SK-N-MC (cell line): ENCODE data around the gene ECE1.

Experiments used
- DNase-seq: peaks from one replicate; pipeline ENCODE4 v3.0.0-alpha.2; 2011; ENCODE audit warnings: low read depth, low spot score
- H3K27ac ChIP-seq: fragments of 200-600 bp; sonication (generic); 2 replicates; pipeline ENCODE4 v1.5.1; 2016; ENCODE audit warnings: mixed run types
- H3K36me3 ChIP-seq: fragments of 200-600 bp; sonication (generic); 2 replicates; pipeline ENCODE4 v1.6.1; 2017; ENCODE audit warnings: antibody characterized with exemption, low read length, mixed read lengths; ENCODE audit not compliant: insufficient read depth
- H3K4me3 ChIP-seq: fragments of 200-600 bp; sonication (generic); 2 replicates; pipeline ENCODE4 v1.5.1; 2016
- H3K9ac ChIP-seq: fragments of 200-600 bp; sonication (generic); 2 replicates; pipeline ENCODE4 v1.8.0; 2017; ENCODE audit warnings: mixed run types, mixed read lengths; ENCODE audit not compliant: insufficient read length
- H3K9me3 ChIP-seq: fragments of 200-600 bp; sonication (generic); 2 replicates; pipeline ENCODE4 v1.6.1; 2017; ENCODE audit warnings: low read depth, mild to moderate bottlenecking, antibody characterized with exemption, low read length, moderate library complexity, mixed read lengths
- EZH2 ChIP-seq: fragments of 200-600 bp; sonication (generic); IDR thresholded peaks from one replicate; pipeline ENCODE4 v1.6.1; 2017; ENCODE audit warnings: antibody characterized with exemption
- FOXP2 ChIP-seq: optimal IDR thresholded peaks from 2 replicates; pipeline ENCODE3; 2011; ENCODE audit warnings: mild to moderate bottlenecking, moderate library complexity; ENCODE audit not compliant: insufficient read depth; ENCODE audit errors: extremely low read length, control extremely low read depth
- POLR2AphosphoS5 ChIP-seq: IDR thresholded peaks from 2 replicates; pipeline ENCODE4 v1.6.1; 2012; ENCODE audit warnings: mild to moderate bottlenecking, low read depth, low read length, borderline replicate concordance

The ECE1 gene

DNA sequence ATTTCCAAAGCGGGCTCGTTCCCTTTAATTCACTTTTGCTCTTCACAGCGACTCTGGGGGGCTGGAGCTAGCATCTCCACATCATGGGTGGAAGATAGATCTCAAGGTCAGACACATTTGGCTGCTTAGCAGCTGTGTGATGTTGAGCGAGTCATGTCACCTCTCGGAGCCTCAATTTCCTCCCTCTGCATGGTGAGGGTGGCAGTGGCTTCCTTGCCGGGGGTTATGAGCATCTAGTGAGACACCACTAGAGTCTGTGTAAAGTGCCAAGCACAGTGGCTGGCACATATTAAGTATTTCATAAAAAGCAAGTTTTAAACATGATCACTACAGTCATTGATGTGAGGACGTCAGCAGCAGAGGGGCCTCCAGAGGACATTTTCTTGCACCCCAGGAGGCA is 16.9 kb upstream of the ECE1 start:
- Histone ChIP-seq H3K27ac (no peak overlapping the region; the same call in 1 of the 2 replicates), H3K9me3 (no peaks in the 10 kb centered on the region)

DNA sequence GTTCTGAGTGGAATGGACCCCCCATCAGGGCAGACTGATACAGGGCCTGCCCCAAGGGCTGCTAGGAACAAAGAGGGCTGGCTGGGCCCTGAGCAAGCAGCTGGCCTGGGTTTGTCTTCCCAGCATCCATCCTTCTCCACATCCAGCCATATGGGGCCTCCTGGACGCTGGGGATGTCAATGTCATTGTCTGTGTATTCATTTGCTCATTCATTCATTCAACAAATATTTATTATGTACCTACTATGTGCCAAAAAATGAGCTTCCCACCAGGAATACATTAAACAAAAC is 15.6 kb upstream of the ECE1 start:
- H3K27ac ChIP-seq = no peak overlapping the region
- H3K4me3 ChIP-seq = no peak overlapping the region
- H3K9ac ChIP-seq = no peak overlapping the region
- no peaks in the 10 kb centered on the region for H3K36me3 ChIP-seq
- TF ChIP-seq POLR2AphosphoS5 = no peak
- no peak for TF ChIP-seq FOXP2
- TF ChIP-seq EZH2 = no peak
- no peak for DNase-seq
- no peaks in the 10 kb centered on the region for H3K9me3 ChIP-seq

More for the DNA sequence above, 16.9 kb upstream of the ECE1 start:
- Histone ChIP-seq H3K9ac (no peak overlapping the region), H3K4me3 (no peak overlapping the region), H3K36me3 (no peaks in the 10 kb centered on the region)
- DNase-seq = no peak
- TF ChIP-seq POLR2AphosphoS5 (no peak), EZH2 (no peak), FOXP2 (no peak)

DNA sequence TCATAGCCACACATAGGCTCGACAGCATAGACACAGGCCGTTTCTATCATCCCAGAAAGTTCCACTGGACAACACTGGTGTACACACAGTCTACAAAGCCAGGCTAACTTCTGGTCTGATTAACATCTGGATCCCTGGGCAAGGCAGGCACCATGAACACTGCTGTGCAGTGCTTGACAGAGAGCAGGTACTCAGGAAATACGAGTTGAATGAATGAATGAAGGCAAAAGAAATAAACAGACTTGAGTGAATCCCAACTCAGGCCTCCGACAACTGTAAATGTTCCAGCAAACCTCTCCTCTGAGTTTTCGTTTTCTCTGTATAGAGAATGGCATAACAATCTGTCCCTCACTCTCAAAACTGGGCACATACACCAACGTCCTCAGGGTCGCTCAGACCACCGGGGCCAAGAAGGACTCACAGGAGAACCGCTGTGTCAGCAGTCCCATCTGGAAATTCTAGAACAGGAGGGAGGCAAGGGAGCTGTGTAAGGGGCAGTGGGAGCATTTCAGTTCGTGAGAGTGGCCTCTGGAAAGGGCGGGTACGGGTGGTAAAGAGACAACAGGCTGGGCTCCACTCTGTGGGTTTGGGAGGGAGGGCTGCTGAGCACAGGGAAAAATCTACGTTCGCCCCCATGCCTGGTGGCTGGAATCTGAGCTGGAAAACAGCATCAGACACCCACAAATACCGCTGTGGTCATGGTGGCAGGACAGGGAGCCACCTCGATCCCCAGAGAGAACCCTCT is 15.1 kb upstream of the ECE1 start:
- TF ChIP-seq POLR2AphosphoS5 (no peak), EZH2 (no peak), FOXP2 (no peak)
- Histone ChIP-seq H3K4me3 (no peak overlapping the region), H3K36me3 (no peaks in the 10 kb centered on the region), H3K9me3 (no peaks in the 10 kb centered on the region), H3K9ac (no peak overlapping the region), H3K27ac (peak overlapping the region; percentile 54)
- no peak for DNase-seq

DNA sequence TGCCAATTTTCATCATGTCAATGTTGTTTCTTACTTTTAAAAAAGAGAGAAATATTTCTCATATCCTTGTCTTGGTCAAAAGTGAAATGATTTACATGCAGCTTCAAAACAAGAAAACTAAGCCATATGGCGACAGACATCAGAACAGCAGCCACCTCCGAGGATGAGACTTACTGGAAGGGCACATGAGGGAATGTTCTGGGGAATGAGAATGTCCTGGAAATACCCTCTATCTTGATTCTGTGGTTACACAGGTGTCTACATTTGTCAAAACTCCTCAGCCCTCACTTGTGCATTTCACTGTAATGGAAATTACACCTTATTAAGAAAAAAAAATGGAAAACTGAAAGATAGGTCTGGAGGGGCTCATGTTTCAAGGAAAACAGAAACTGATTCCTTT is 14.2 kb upstream of the ECE1 start:
- Histone ChIP-seq H3K36me3 (no peaks in the 10 kb centered on the region), H3K9me3 (no peaks in the 10 kb centered on the region), H3K9ac (no peak overlapping the region), H3K4me3 (no peak overlapping the region), H3K27ac (peak overlapping the region; percentile 54)
- TF ChIP-seq POLR2AphosphoS5 (no peak), FOXP2 (no peak), EZH2 (no peak)
- no peak for DNase-seq

DNA sequence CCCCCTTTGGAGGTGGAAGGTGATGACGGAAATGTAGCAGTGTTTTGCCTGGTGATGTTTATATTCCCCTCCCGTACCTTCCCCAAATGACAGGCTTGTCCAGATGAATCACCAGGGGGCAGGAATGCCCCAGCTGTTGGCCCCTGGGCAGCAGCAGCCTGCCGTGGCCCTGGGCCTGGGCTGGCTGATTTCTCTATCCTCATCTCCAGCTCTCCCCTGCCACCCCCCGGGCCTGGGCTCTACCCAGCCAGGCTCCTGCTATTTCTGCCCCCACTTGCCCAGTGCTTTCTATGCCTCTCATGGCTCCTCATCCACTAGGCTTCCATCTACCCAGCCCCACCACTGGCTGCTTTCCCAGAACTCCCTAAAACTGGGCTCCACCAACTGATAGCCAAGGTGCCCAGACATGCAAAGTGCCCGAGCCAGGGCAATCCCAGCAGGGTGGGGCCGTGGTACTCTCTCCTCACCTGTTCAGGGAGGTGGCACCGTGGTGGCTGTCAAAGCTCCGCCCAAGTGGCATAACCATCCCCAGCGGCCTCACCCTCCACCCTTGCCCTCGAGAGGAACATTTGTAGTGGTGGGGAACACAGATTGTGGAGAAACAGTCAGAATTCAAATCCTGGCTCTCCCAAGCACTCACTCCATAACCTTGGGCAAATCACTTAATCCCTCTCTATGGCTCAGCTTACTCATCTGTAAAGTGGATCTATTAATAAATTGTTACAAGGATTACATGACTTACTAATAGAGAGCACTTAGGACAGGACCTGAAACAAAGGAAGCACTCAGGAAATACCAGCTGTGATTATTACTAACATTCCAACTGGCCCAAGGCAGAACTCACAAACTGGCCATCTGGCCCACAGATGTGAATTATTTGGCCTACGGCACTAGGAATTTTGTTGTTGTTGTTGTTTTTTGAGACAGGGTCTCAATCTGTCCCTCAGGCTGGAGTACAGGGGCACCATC is 12.8 kb upstream of the ECE1 start:
- Histone ChIP-seq H3K4me3 (no peak overlapping the region), H3K36me3 (no peaks in the 10 kb centered on the region), H3K9me3 (no peaks in the 10 kb centered on the region), H3K27ac (no peak overlapping the region), H3K9ac (no peak overlapping the region)
- DNase-seq = no peak
- TF ChIP-seq POLR2AphosphoS5 = no peak

DNA sequence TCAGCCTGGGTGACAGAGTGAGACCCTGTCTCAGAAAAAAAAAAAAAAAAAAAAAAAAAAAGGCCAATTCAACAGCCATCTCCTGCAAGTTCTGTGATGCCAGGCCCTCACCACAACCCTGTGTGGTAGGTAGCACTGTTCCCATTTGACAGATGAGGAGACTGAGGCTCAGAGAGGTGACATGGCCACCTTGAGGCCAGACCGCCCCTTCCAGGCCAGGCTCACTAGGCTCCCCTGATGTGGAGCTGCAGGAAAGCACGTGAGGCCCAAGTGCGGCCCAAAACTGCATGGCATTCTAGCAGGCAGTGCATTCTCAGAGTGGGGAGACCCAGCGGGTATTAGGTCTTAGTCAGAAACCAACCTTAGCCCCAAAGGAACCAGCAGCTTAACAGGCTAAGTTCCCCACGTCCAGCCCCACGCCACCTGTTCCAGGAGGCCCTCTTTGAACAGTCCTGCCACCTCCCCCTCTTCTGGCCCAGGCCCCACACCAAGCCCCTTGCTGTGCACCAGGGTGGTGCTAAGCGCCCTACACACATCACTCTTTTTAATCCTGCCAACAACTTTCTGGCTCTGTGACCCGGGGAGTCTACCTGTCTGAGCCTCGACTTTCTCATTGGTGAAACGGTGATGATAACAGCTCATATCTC is 11.7 kb upstream of the ECE1 start:
- TF ChIP-seq POLR2AphosphoS5 (no peak), EZH2 (no peak), FOXP2 (no peak)
- H3K27ac ChIP-seq = no peak overlapping the region
- H3K9ac ChIP-seq = no peak overlapping the region

DNA sequence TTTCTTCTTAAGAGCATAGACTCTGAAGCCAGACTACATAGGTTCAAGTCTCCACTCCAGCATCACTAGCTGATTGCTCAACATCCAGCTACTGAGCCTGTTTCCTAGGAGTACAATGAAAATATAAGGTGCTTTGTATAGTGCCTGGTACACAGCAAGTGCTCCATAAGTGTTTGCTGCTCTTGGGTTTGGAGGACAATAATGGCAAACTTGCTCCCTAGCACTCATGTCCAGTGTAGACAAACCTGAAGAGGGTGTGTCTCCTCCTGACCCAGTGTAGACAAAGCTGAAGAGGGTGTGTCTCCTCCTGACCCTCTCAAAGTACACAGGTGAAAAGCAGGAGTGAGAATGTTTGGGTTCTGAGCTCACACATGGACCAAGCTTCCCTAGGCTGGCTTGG is 10.5 kb upstream of the ECE1 start:
- Histone ChIP-seq H3K36me3 (no peaks in the 10 kb centered on the region), H3K9ac (no peak overlapping the region), H3K9me3 (no peaks in the 10 kb centered on the region), H3K4me3 (no peak overlapping the region), H3K27ac (no peak overlapping the region)
- no peak for DNase-seq
- TF ChIP-seq POLR2AphosphoS5 = no peak
- no peak for TF ChIP-seq FOXP2
- no peak for TF ChIP-seq EZH2

More for the DNA sequence above, 11.7 kb upstream of the ECE1 start:
- Histone ChIP-seq H3K36me3 (no peaks in the 10 kb centered on the region), H3K9me3 (no peaks in the 10 kb centered on the region), H3K4me3 (no peak overlapping the region)
- DNase-seq = no peak

DNA sequence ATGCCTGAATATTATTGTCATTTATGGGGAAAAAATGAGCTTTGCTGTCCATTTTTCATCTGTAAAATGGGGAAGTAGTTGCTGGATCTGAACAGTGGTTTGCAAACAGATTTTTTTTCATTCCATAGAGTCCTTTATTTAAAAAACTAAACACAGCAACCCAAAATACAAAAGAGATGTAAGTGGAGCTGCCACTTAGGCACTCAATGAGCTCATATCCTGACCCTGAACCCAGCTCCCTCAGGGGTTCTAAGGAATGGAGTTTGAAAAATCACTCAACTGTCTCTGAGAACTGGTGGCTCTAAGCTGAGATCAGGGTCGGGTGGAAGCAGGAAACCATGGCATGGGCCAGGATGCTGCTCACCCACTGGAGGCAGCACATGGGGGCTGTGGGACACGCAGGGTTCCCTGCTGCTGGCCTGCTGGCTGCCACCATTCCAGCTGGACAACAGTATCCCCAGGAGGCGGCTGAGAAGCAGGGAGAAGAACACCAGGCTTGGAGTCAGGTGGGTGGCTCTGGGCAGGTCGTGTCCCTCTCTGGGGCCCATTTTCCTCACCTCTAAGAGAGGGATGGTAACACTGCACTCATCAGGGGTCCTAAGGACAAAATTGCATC is 9.6 kb upstream of the ECE1 start:
- Histone ChIP-seq H3K36me3 (no peaks in the 10 kb centered on the region), H3K27ac (no peak overlapping the region), H3K9ac (no peak overlapping the region), H3K9me3 (no peaks in the 10 kb centered on the region), H3K4me3 (no peak overlapping the region)
- TF ChIP-seq POLR2AphosphoS5 = no peak
- TF ChIP-seq FOXP2 = no peak
- TF ChIP-seq EZH2 = no peak
- no peak for DNase-seq
